Measurements from ENCODE around the gene MBTPS1. TPM values are rescaled to one million over a fixed set of nuclear protein-coding genes. Genes with fewer than 3 reads are reported as not detected.

Gene MBTPS1
- total RNA-seq, 4 donors from 2014 or later = 126 to 185 (median 166) TPM

- Histone ChIP-seq H3K27me3 (no peaks in the 10 kb centered on the region), H3K4me1 (no peaks in the 10 kb centered on the region), H3K36me3 (no peaks in the 10 kb centered on the region), H3K4me3 (replicated peaks in 1 of 3) (no peak overlapping the region), H3K9me3 (no peaks in the 10 kb centered on the region), H3K27ac (no peak overlapping the region)
- no peak for TF ChIP-seq POLR2A (IDR thresholded peaks at IDR 0.05)
- TF ChIP-seq CTCF (IDR thresholded peaks at IDR 0.05) = no peak
- no peak for DNase-seq
- 83 to 86% methylated on average over 15 of the region's 15 CpGs for WGBS, 2 donors
- intact Hi-C loops (cut with DNase I) = no loop called here
Observed at GRCh38 chr16:84027625-84028024, 89.1 kb downstream of the MBTPS1 start.

GRCh38 chr16:84026606-84027005, 90.1 kb downstream of the MBTPS1 start:
- no peaks in the 10 kb centered on the region for H3K4me1 ChIP-seq
- no peak for DNase-seq
- H3K9me3 ChIP-seq = no peaks in the 10 kb centered on the region
- H3K27me3 ChIP-seq = no peaks in the 10 kb centered on the region
- no peaks in the 10 kb centered on the region for H3K36me3 ChIP-seq
- no peak overlapping the region for H3K27ac ChIP-seq
- TF ChIP-seq POLR2A (IDR thresholded peaks at IDR 0.05) = no peak
- TF ChIP-seq CTCF (IDR thresholded peaks at IDR 0.05) = no peak
- intact Hi-C loops (cut with DNase I) = no loop called here
- H3K4me3 ChIP-seq (replicated peaks in 1 of 3) = no peak overlapping the region
- WGBS, 2 donors = 86 to 87% methylated on average over 10 of the region's 10 CpGs

- 71 to 75% methylated on average over 9 of the region's 9 CpGs for WGBS, 2 donors
- Histone ChIP-seq H3K36me3 (no peaks in the 10 kb centered on the region), H3K4me3 (replicated peaks in 1 of 3) (no peak overlapping the region), H3K9me3 (no peaks in the 10 kb centered on the region), H3K27ac (no peak overlapping the region), H3K4me1 (no peaks in the 10 kb centered on the region), H3K27me3 (no peaks in the 10 kb centered on the region)
- TF ChIP-seq POLR2A (IDR thresholded peaks at IDR 0.05) = no peak
- no peak for TF ChIP-seq CTCF (IDR thresholded peaks at IDR 0.05)
- DNase-seq = no peak
- intact Hi-C loops (cut with DNase I) = no loop called here
Observed at GRCh38 chr16:84024854-84025253, 91.9 kb downstream of the MBTPS1 start.

GRCh38 chr16:84022644-84023043, 94.1 kb downstream of the MBTPS1 start:
- intact Hi-C loops (cut with DNase I) = no loop called here
- no peaks in the 10 kb centered on the region for H3K27me3 ChIP-seq
- 74 to 83% methylated on average over 11 of the region's 11 CpGs for WGBS, 2 donors
- no peaks in the 10 kb centered on the region for H3K4me1 ChIP-seq
- H3K27ac ChIP-seq = no peak overlapping the region
- H3K4me3 ChIP-seq (replicated peaks in 1 of 3) = no peak overlapping the region
- no peak for TF ChIP-seq CTCF (IDR thresholded peaks at IDR 0.05)
- no peak for TF ChIP-seq POLR2A (IDR thresholded peaks at IDR 0.05)
- no peak for DNase-seq
- H3K9me3 ChIP-seq = no peaks in the 10 kb centered on the region
- H3K36me3 ChIP-seq = no peaks in the 10 kb centered on the region

- Histone ChIP-seq H3K27me3 (no peaks in the 10 kb centered on the region), H3K9me3 (no peaks in the 10 kb centered on the region), H3K4me1 (no peaks in the 10 kb centered on the region), H3K36me3 (no peaks in the 10 kb centered on the region), H3K4me3 (replicated peaks in 1 of 3) (no peak overlapping the region), H3K27ac (no peak overlapping the region)
- DNase-seq = no peak
- TF ChIP-seq POLR2A (IDR thresholded peaks at IDR 0.05) (no peak), CTCF (IDR thresholded peaks at IDR 0.05) (no peak)
- WGBS, 2 donors = 95 to 97% methylated on average over 5 of the region's 5 CpGs
- intact Hi-C loops (cut with DNase I) = no loop called here
Observed at GRCh38 chr16:84021488-84021887, 95.3 kb downstream of the MBTPS1 start.

All from thyroid gland (tissue), 4 donors.